Left ventricle myocardium inferior (tissue), 1 donor: ENCODE data around the gene SCNM1. TPM values are rescaled to one million over a fixed set of nuclear protein-coding genes. Genes with fewer than 3 reads are reported as not detected.

Experiments used
- DNase-seq: peaks from one replicate; pipeline ENCODE4 v3.0.0-alpha.2; 2020
- H3K27ac ChIP-seq: fragments of 200-600 bp; replicated peaks from 2 replicates; pipeline ENCODE4 v1.8.0; 2021
- H3K27me3 ChIP-seq: fragments of 200-600 bp; 2 replicates; pipeline ENCODE4 v1.8.0; 2021; ENCODE audit warnings: low read depth
- H3K36me3 ChIP-seq: fragments of 200-600 bp; 2 replicates; pipeline ENCODE4 v1.8.0; 2021
- H3K4me1 ChIP-seq: fragments of 200-600 bp; 2 replicates; pipeline ENCODE4 v1.8.0; 2021
- H3K4me3 ChIP-seq: fragments of 200-600 bp; 2 replicates; pipeline ENCODE4 v1.8.0; 2021; ENCODE audit warnings: mild to moderate bottlenecking, moderate library complexity
- H3K9me3 ChIP-seq: fragments of 200-600 bp; replicated peaks from 2 replicates; pipeline ENCODE4 v1.8.0; 2021
- intact Hi-C: fragments of 100-400 bp; cut with micrococcal nuclease; formaldehyde crosslinking; loops from one replicate; pipeline ENCODE4 v1.11.0; 2022
- long read RNA-seq: library from polyadenylated mRNA; unstranded; transcript quantifications from one replicate; pipeline ENCODE4 v2.0.0, GENCODE V29; 2021
- total RNA-seq: library from RNA; stranded (reverse); fragmentation: NEBNext Ultra II Directional; extraction: Animal tissue kit (Norgen Biotek cat#: 25700); gene quantifications from one replicate; pipeline ENCODE4 v1.2.1, GENCODE V29; 2021
- TF ChIP-seq, protein P1 (sequence below): fragments of 200-600 bp; IDR thresholded peaks from 2 replicates; pipeline ENCODE4 v1.8.0; 2021; ENCODE audit warnings: antibody characterized with exemption, mild to moderate bottlenecking, borderline replicate concordance
- donor health status: DM: no; HTN: yes; CAD: no; lungs with severe emphysema.

Gene SCNM1, protein sequence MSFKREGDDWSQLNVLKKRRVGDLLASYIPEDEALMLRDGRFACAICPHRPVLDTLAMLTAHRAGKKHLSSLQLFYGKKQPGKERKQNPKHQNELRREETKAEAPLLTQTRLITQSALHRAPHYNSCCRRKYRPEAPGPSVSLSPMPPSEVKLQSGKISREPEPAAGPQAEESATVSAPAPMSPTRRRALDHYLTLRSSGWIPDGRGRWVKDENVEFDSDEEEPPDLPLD
- total RNA-seq: 19.4 TPM
- long read RNA-seq, transcript SCNM1-202 (7 exons, 2,016 nt): major isoform, 10 of 21 reads
- long read RNA-seq, partial matches to known transcripts: 1 of 21 reads
- long read RNA-seq, other reads (novel, unspliced or antisense): 10 of 21 reads

DNA sequence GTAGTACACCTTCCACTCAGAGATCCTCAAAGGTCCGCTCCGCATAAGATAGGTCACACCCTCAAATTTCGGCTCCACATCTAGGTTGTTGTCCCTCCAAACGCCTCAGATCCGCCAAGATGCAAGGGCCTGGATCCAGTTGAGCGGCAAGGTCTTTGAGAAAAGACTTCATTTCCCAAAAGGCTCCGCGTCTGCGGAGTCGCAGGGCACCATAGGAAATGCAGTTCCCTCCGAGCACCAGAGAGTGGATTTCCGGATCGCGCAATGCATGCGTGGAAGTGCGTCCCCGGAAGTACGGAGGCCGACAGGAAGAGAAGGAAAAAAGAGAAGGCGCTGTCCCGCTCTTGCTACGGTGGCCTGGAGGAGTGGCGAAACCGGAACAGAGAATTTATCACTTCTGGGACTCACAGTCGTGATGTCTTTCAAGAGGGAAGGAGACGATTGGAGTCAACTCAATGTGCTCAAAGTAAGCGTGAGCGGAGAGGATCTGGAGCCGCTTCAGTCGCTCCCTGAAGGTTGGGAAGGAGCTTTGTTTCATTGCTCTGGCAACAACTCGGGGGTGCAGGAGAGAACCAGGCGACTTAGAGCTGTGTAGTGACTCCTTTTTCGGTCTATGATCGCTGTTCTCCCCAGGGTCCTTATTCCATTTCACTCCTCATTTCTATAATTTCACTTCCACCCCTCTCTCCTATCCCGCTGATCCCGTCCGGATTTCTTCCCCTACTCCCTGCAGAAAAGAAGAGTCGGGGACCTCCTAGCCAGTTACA lies at the start of gene SCNM1, which contains the start of gene LYSMD1:
Gene SCNM1, plus strand, starts transcription at position 407 of the 767 bp plus-strand sequence. Its CDS starts 9 bp downstream, at position 416.
Gene LYSMD1, minus strand, starts transcription at position 165 of the 767 bp plus-strand sequence. CDS start 644 bp downstream, outside the sequence.
- peaks cover 47% of the 10 kb centered on the region for H3K4me1 ChIP-seq
- peak within 1 kb of the TSS; percentile 86 for H3K4me3 ChIP-seq
- intact Hi-C loops: no loop called here
- H3K27ac ChIP-seq: peak within 1 kb of the TSS; percentile 91
- H3K9me3 ChIP-seq: no peaks in the 10 kb centered on the region
- TF ChIP-seq, protein P1, sequence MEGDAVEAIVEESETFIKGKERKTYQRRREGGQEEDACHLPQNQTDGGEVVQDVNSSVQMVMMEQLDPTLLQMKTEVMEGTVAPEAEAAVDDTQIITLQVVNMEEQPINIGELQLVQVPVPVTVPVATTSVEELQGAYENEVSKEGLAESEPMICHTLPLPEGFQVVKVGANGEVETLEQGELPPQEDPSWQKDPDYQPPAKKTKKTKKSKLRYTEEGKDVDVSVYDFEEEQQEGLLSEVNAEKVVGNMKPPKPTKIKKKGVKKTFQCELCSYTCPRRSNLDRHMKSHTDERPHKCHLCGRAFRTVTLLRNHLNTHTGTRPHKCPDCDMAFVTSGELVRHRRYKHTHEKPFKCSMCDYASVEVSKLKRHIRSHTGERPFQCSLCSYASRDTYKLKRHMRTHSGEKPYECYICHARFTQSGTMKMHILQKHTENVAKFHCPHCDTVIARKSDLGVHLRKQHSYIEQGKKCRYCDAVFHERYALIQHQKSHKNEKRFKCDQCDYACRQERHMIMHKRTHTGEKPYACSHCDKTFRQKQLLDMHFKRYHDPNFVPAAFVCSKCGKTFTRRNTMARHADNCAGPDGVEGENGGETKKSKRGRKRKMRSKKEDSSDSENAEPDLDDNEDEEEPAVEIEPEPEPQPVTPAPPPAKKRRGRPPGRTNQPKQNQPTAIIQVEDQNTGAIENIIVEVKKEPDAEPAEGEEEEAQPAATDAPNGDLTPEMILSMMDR: peak; percentile 30
- DNase-seq: peak; percentile 95
- no peaks in the 10 kb centered on the region for H3K27me3 ChIP-seq
- peaks cover 47% of the 10 kb centered on the region for H3K36me3 ChIP-seq

DNA sequence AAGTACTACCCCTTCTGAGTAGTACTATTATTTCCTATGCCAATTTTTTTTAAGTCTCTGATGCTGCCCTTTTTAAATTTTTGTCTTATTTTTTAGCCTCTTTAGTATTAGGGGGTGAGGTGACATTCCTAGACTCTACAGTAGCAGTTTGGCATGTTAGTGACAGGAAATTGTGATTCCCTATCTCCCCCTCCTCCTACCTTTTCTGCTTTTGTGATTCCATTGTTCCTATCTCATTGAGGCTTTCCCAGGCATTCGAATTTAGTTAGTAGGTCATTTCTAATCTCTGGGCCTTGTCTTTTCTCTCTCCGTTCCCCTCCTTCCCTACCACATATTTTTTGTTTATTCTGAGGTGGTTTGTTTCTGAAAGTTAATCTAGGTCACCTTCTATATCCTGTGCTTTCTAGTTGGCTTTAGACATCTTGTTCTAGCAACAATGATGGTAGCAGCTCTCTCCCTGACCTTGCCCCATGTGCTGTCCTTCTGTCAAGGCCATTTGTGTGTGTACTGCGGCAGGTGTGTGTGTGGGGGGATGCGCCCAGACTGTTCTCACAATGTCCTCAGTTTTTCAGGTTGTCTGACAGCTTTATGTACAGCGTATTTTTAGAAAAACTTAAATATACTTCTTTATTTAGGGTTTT lies 41.1 kb upstream of the SCNM1 start:
- no peak for DNase-seq
- H3K27ac ChIP-seq: no peak overlapping the region
- intact Hi-C loops: no loop called here

DNA sequence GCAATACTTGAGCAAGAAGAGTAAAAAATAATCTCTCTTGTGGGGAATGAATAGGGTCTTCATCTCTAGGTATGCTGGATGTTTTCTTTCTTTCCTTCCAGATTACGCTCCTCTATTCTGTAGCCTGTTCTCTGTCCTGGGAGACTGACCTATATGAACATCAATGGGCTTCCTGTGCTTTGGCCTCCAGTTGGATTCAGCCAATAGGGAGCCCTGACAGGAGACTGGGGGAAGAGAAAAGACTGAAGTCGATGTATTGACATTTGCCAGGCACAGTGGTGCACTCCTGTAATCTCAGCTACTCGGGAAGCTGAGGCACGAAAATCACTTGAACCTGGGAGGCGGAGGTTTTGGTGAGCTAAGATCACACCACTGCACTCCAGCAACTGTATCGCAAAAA lies 37.1 kb upstream of the SCNM1 start:
- intact Hi-C loops: no loop called here
- no peak for DNase-seq
- peaks cover 22% of the 10 kb centered on the region for H3K4me1 ChIP-seq
- no peaks in the 10 kb centered on the region for H3K27me3 ChIP-seq
- H3K4me3 ChIP-seq: no peak overlapping the region
- H3K9me3 ChIP-seq: no peaks in the 10 kb centered on the region
- H3K36me3 ChIP-seq: peaks cover 16% of the 10 kb centered on the region
- no peak overlapping the region for H3K27ac ChIP-seq
- TF ChIP-seq, protein P1: no peak

More for the DNA sequence above, 41.1 kb upstream of the SCNM1 start:
- no peak overlapping the region for H3K4me3 ChIP-seq
- TF ChIP-seq, protein P1: no peak
- H3K4me1 ChIP-seq: no peaks in the 10 kb centered on the region
- H3K9me3 ChIP-seq: no peaks in the 10 kb centered on the region
- peaks cover 14% of the 10 kb centered on the region for H3K36me3 ChIP-seq
- no peaks in the 10 kb centered on the region for H3K27me3 ChIP-seq

DNA sequence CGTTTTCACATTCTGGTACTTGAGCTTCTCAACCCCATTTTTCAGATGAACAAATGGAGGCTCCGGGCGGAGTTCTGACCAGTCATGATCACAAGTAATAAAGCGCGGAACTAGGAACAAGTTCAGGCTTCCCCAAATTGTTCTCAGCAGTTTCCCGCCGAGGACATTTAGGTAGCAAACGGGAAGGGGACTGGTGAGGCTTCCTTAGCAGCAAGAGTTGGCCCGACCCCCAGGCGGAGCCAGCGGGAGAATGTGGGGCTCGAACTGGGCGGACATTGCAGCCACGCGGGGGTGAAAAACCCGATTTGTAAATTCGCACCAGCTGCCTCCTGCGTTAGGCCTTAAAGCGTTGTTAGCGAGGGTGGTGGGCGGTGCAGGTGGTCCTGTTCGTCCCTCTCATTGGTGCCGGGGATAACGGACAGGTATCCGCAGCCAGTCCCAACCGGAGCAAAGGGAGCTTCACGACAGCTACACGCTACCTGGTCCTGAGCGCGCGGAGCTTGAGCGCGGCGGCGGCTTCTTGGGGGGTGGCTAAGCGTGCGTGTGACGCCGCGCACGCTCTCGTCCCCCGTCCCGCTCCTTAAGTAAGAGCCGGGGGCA lies 34.9 kb upstream of the SCNM1 start:
- TF ChIP-seq, protein P1: peak; percentile 21
- no peaks in the 10 kb centered on the region for H3K27me3 ChIP-seq
- peak; percentile 85 for DNase-seq
- H3K4me1 ChIP-seq: peaks cover 22% of the 10 kb centered on the region
- H3K9me3 ChIP-seq: no peaks in the 10 kb centered on the region
- H3K27ac ChIP-seq: peak overlapping the region; percentile 61
- peak overlapping the region; percentile 61 for H3K4me3 ChIP-seq
- peaks cover 39% of the 10 kb centered on the region for H3K36me3 ChIP-seq
- intact Hi-C loops: no loop called here

DNA sequence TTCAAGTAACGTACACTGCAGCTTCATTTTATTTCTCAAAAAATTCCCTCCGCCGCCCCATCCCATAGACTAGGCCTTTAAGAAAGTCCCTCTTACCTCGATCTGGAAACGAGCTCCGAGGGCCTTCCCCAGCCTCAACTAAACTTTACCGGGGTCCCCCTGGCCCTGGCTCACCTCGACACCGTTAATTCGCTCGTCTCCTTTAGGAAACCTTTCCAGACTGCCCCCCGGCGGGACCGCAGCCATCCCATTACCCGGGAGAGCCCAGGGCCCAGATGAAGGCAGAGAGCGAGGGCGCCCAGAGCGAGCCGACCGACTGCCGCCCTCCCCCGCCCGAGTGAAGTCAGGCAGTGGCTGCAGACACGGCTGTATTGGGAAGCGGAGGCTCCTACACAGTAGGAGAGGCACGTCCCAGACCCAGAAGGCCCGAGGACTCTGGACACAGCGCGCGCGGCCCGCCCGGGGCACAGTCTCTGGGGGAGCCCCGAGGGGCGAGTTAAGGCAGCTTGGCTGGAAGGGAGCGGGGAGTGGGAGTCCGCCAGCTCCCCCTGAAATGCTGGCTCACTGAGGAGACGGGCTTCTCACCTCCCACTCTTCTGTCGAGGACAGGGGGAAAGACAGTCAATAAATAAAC lies 34.1 kb upstream of the SCNM1 start:
- intact Hi-C loops: no loop called here

More for the DNA sequence above, 34.1 kb upstream of the SCNM1 start:
- Histone ChIP-seq H3K4me3 (peak overlapping the region; percentile 61), H3K9me3 (no peaks in the 10 kb centered on the region), H3K36me3 (peaks cover 46% of the 10 kb centered on the region), H3K27ac (peak overlapping the region; percentile 61), H3K4me1 (peaks cover 22% of the 10 kb centered on the region), H3K27me3 (no peaks in the 10 kb centered on the region)
- TF ChIP-seq, protein P1: no peak
- no peak for DNase-seq
